HG02571 (cell line): Measurements from ENCODE around the gene QPRT.
"Not testable (repeated sequence)": the region's sequence is repeated elsewhere in the genome, so short reads cannot be mapped to it uniquely, and the experiment has no call there.

Experiments
- ATAC-seq: cut with Tn5 transposase; IDR thresholded peaks from one replicate; pipeline ENCODE4 v1.9.1; 2021; ENCODE audit warnings: mild to moderate bottlenecking, moderate library complexity; ENCODE audit not compliant: unreplicated experiment

QPRT gene

GRCh38 chr16:29678691-29679267 lies at the start of gene QPRT:
Gene QPRT, plus strand, starts transcription at chr16:29679180. Its CDS starts 18 bp downstream, at chr16:29679198.
- ATAC-seq: no peak

DNA sequence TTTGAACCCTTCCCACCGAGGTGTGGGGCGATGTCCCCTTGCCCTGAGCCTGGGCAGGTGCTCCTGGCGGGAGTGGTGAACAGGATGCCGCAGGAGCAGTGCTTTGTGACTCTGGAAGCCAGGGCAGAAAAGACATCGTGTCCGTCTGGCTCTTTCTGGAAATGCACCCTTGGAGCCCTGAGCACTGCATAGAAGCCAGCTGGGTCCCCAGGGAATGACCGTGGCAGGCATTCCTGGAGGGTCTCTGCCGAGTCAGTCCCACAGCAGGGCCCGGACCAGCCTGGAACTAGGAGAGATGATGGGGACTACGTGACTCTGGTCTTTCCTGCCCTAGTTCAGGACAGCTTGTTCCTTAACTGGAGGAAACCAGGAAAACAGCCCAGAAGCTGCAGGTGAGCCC lies 49.7 kb upstream of the QPRT start:
- not testable (repeated sequence) for ATAC-seq

DNA sequence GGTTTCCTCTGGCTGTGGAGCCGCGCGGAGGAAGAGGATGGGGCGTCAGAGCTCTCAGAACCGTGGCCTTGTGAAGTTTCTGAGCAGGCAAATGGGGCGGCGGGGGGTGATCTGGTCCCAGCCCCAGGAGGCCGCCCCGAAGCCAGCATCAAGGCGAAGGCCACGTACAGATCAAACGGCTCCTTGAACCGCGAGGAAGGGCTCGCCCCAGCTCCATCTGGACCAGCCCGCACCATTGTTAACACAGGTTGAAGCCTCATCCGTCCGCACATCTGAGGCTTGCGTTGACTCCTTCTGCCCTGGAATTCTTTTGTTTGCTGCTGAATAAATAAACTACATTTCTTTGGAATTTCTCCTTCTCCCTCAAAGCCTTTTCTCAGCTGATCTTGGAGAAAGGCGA lies 47.3 kb upstream of the QPRT start:
- ATAC-seq: not testable (repeated sequence)

DNA sequence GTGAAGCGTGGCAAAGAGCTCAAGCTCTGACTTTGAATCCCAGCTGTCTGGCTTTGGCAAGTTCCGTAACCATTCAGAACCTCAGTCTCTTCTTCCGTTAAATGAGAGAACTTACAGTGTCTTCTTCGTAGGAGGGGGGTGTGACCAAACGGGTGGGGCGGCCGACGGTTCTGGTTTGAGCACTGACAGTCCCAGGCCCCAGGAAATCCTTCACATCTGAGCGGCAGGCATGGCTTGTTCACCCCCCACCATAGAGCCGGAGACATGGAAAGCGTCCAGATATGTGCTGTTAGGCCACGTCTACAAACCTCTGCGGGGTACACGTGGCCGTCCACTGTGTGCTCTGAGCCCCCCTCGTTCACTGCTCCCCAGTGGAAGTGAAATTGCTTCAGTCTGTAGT lies 43.1 kb upstream of the QPRT start:
- not testable (repeated sequence) for ATAC-seq

DNA sequence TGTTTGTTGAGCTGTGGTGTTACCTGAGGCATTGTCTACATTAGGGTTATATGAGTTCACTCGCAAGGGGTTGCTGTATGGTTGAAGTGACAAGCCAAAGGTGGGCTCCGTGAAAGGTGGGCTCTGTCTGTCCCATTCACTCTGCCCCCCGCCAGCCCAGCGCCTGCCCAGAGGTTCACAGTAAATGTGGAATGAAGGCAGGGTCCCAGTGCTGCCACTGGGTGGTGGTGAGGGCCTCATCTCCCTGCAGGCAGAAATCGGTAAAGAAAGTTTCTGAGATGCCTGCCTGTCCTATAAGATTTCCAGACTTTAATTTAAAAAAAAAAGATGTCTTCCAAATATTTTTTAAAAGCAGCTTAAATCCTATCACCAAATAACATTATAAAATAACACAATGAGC lies 42.6 kb upstream of the QPRT start:
- ATAC-seq: not testable (repeated sequence)

GRCh38 chr16:29638751-29639150 lies 40.2 kb upstream of the QPRT start:
- not testable (repeated sequence) for ATAC-seq

DNA sequence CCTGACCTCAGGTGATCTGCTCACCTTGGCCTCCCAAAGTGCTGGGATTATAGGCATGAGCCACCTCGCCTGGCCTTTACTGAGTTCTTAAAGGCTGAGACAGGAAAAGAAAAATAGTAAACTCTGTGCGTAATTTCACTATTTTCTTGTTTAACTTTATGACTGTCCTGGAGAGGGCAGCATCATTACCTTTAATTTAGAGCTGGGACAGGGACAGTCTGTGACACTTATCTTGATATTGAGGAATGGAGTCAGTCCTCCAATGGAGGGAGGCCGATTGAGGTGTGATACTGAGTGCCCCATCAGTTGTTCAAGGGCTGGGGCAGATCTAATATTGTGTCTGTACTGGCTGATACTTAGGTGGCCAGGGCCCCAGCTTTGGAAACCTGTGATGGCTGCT lies 37.4 kb upstream of the QPRT start:
- no peak for ATAC-seq

- no peak for ATAC-seq
Observed at GRCh38 chr16:29643596-29643995, 35.4 kb upstream of the QPRT start.

- ATAC-seq: no peak
Observed at GRCh38 chr16:29644338-29644857, 34.6 kb upstream of the QPRT start.

DNA sequence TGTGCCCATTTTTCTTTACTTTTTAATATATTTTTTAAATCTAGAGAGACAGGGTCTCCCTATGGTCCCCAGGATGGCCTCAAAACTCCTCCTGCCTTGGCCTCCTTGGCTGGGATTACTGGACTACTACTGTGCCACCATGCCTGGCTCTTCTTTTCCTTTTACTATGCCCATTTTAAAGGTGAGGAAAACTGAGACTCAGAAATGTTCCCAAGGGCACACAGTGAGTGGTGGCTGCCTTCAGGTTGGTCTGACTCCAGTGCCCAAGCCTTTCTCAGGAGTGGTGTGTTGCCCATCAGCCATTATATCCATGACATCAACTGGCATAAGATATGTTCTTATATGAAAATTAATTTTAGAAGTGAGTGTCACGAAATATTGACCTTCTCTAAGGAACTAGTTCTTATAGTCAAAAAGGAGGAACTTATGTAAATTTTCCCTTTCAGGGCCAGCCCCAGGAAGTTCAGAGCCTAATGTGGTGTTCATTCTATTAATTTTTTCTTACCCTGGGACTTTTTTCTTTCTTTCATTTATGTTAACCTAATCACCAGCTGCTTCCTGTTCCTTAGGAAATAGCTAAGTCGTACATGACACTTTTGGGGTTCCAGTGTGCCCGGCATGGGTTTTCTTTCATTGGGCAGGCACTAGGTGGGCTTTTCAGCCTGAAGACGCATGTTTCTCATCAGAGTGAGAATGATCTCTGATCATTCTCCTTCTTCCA lies 33.8 kb upstream of the QPRT start:
- no peak for ATAC-seq

GRCh38 chr16:29645694-29646187 lies 33.2 kb upstream of the QPRT start:
- no peak for ATAC-seq

DNA sequence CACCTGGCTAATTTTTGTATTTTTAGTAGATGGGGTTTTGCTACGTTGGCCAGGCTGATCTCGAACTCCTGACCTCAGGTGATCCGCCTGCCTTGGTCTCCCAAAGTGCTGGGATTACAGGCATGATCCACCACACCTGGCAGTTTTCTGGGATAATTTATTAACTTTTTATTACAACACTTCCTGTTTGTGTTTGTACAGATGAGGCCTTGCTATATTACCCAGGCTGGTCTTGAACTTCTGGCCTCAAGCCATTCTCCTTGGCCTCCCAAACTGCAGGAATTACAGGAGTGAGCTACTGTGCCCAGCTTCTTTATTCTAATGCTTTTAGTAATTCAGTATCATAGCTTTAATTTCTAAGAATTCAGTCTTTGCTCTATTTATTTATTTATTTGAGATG lies 32.0 kb upstream of the QPRT start:
- ATAC-seq: no peak

GRCh38 chr16:29649588-29650494 lies 29.1 kb upstream of the QPRT start:
- no peak for ATAC-seq

- ATAC-seq: no peak
Observed at GRCh38 chr16:29650771-29651170, 28.2 kb upstream of the QPRT start.

DNA sequence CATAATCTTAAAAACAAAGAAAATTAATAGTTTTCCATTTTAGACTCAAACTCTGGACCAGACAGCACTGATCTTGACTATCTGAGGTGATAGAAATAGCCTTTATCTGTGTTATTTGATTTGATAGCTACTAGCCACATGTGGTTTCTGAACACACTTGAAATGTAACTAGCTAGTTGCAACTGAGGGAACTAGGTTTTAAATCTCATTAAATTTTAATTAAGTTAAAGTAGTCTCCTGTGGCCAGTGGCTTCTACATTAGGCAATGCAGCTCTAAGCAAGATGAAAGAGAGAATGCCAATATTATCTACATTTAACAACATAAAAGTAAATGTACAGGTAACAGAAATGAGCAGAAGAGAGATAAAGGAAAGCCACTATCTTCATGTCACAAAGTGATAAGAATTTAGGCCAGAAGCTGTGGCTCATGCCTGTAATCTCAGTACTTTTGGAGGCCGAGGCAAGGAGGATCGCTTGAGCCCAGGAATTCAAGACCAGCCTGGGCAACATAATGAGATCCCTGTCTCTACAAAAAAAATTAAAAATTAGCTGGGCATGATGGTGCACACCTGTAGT lies 27.1 kb upstream of the QPRT start:
- no peak for ATAC-seq

- ATAC-seq: no peak
Observed at GRCh38 chr16:29653471-29653870, 25.5 kb upstream of the QPRT start.

DNA sequence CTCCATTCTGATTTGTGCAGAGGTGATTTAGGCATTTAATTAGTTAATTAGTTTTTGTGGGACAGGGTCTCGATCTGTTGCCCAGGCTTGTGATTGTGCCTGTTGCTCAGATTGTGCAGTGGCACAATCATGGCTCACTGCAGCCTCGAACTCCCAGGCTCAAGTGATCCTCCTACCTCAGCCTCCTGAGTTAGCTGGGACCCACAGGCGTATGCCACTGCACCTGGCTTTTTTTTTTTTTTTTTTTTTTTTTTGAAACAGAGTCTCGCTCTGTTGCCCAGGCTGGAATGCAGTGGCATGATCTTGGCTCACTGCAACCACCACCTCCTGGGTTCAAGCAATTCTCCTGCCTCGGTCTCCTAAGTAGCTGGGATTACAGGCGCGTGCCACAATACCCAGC lies 25.1 kb upstream of the QPRT start:
- not testable (repeated sequence) for ATAC-seq

- ATAC-seq: no peak
Observed at GRCh38 chr16:29656688-29657523, 22.1 kb upstream of the QPRT start.

- ATAC-seq: no peak
Observed at GRCh38 chr16:29658705-29659104, 20.3 kb upstream of the QPRT start.
